ENCODE data around the gene GLI3. TPM values are rescaled to one million over a fixed set of nuclear protein-coding genes. Genes with fewer than 3 reads are reported as not detected.

Gene GLI3
- total and polyA plus RNA-seq, 2 donors from 2014 or later: 0.92 to 11.1 TPM

GRCh38 chr7:41977151-41977651, 259.8 kb downstream of the GLI3 start:
- intact Hi-C loops (cut with DNase I): loop anchor here (10.0 kb wide), 1 partner anchor 858 kb away; no protein-coding TSS in a partner anchor
- peaks cover 0 to 9% (median 4%) of the 10 kb centered on the region in 3 donors for H3K4me1 ChIP-seq (ENCODE audit: control insufficient read depth in 2 of 3, insufficient read depth in 2 of 3, low read depth in 1 of 3, low read length in 3 of 3)
- no peak for FAIRE-seq
- no peaks in the 10 kb centered on the region for H3K36me3 ChIP-seq (ENCODE audit: control insufficient read depth in 2 of 3, insufficient read depth in 3 of 3, low read length in 3 of 3)
- no peak overlapping the region for H3K9ac ChIP-seq (ENCODE audit: low read length in 3 of 3)
- DNase-seq: peak in 3 of 5 donors; percentile 41 to 84 (median 70)
- peak overlapping the region in 2 of 3 donors; percentile 36 for H3K4me3 ChIP-seq (ENCODE audit: low read length in 3 of 3)
- peak overlapping the region in 1 of 2 donors; percentile 30 for H3K27ac ChIP-seq (ENCODE audit: low read depth in 2 of 2, low read length in 2 of 2)
- no peaks in the 10 kb centered on the region for H3K27me3 ChIP-seq (ENCODE audit: control insufficient read depth, insufficient read depth, low read length)
- TF ChIP-seq CTCF (IDR thresholded peaks at IDR 0.05; ENCODE audit: borderline replicate concordance, extremely low read depth, insufficient read depth): peak; percentile 68
- H3K9me3 ChIP-seq (ENCODE audit: control insufficient read depth in 2 of 3, insufficient read depth in 1 of 3, low read length in 3 of 3): no peaks in the 10 kb centered on the region

DNA sequence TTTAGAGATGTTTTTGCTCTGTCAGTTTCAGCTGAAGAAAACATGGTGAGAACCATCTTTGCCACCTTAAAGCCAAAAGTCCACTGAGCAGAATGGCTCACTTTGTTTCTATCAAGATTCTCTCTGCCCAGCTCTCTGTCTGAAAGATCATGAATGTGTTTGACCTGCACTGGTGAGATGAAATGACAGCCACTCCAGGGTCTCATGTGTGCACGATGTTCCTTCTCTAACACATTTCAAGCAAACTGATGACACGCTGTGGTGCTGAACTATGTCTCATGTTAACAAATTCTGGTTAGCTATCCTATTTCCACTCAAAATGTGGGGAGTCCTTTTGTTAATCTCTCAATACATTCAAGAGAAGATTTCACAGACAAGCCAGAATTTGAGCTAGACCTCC, 260.6 kb downstream of the GLI3 start:
- no peak for TF ChIP-seq CTCF (IDR thresholded peaks at IDR 0.05; ENCODE audit: borderline replicate concordance, extremely low read depth, insufficient read depth)
- no peak overlapping the region for H3K9ac ChIP-seq (ENCODE audit: low read length in 3 of 3)
- H3K4me3 ChIP-seq (ENCODE audit: low read length in 3 of 3): peak overlapping the region in 2 of 3 donors; percentile 24 to 36
- peaks cover 0 to 9% (median 4%) of the 10 kb centered on the region in 3 donors for H3K4me1 ChIP-seq (ENCODE audit: control insufficient read depth in 2 of 3, insufficient read depth in 2 of 3, low read depth in 1 of 3, low read length in 3 of 3)
- no peak overlapping the region for H3K27ac ChIP-seq (ENCODE audit: low read depth in 2 of 2, low read length in 2 of 2)
- H3K27me3 ChIP-seq (ENCODE audit: control insufficient read depth, insufficient read depth, low read length): no peaks in the 10 kb centered on the region
- H3K36me3 ChIP-seq (ENCODE audit: control insufficient read depth in 2 of 3, insufficient read depth in 3 of 3, low read length in 3 of 3): no peaks in the 10 kb centered on the region
- DNase-seq (no peak), FAIRE-seq (no peak)
- H3K9me3 ChIP-seq (ENCODE audit: control insufficient read depth in 2 of 3, insufficient read depth in 1 of 3, low read length in 3 of 3): no peaks in the 10 kb centered on the region
- intact Hi-C loops (cut with DNase I): loop anchor here (10.0 kb wide), 1 partner anchor 858 kb away; no protein-coding TSS in a partner anchor

GRCh38 chr7:41975849-41976248, 261.2 kb downstream of the GLI3 start:
- Histone ChIP-seq H3K9ac (ENCODE audit: low read length in 3 of 3) (no peak overlapping the region), H3K36me3 (ENCODE audit: control insufficient read depth in 2 of 3, insufficient read depth in 3 of 3, low read length in 3 of 3) (no peaks in the 10 kb centered on the region), H3K9me3 (ENCODE audit: control insufficient read depth in 2 of 3, insufficient read depth in 1 of 3, low read length in 3 of 3) (no peaks in the 10 kb centered on the region), H3K4me1 (ENCODE audit: control insufficient read depth in 2 of 3, insufficient read depth in 2 of 3, low read depth in 1 of 3, low read length in 3 of 3) (peaks cover 0 to 9% (median 4%) of the 10 kb centered on the region in 3 donors), H3K27me3 (ENCODE audit: control insufficient read depth, insufficient read depth, low read length) (no peaks in the 10 kb centered on the region), H3K27ac (ENCODE audit: low read depth in 2 of 2, low read length in 2 of 2) (no peak overlapping the region), H3K4me3 (ENCODE audit: low read length in 3 of 3) (peak overlapping the region in 1 of 3 donors; percentile 36)
- intact Hi-C loops (cut with DNase I): loop anchor here (10.0 kb wide), 1 partner anchor 859 kb away; no protein-coding TSS in a partner anchor
- TF ChIP-seq CTCF (IDR thresholded peaks at IDR 0.05; ENCODE audit: borderline replicate concordance, extremely low read depth, insufficient read depth): no peak
- DNase-seq (no peak), FAIRE-seq (no peak)

Measured in kidney (tissue), 14 donors.